ENCODE results near the gene CHI3L2. TPM values are rescaled to one million over a fixed set of nuclear protein-coding genes. Genes with fewer than 3 reads are reported as not detected.

The CHI3L2 gene
- total RNA-seq, 1 experiment from 2014 or later, result not detected

GRCh38 chr1:111247125-111247838, 19.8 kb downstream of the CHI3L2 start:
- DNase-seq (ENCODE audit: low spot score), result no peak

GRCh38 chr1:111249960-111250359, 22.4 kb downstream of the CHI3L2 start:
- no peak for DNase-seq (ENCODE audit: low spot score)

- no peak for DNase-seq (ENCODE audit: low spot score)
Observed at GRCh38 chr1:111251570-111251969, 24.1 kb downstream of the CHI3L2 start.

GRCh38 chr1:111252786-111253185, 25.3 kb downstream of the CHI3L2 start:
- DNase-seq (ENCODE audit: low spot score), result no peak

- no peak for DNase-seq (ENCODE audit: low spot score)
Observed at GRCh38 chr1:111253876-111254275, 26.4 kb downstream of the CHI3L2 start.

GRCh38 chr1:111256988-111257658, 29.6 kb downstream of the CHI3L2 start:
- DNase-seq (ENCODE audit: low spot score), result no peak

- no peak for DNase-seq (ENCODE audit: low spot score)
Observed at GRCh38 chr1:111267801-111268508, 40.4 kb downstream of the CHI3L2 start.

GRCh38 chr1:111269825-111270406, 42.4 kb downstream of the CHI3L2 start:
- no peak for DNase-seq (ENCODE audit: low spot score)

GRCh38 chr1:111270771-111271463, 43.4 kb downstream of the CHI3L2 start:
- no peak for DNase-seq (ENCODE audit: low spot score)

GRCh38 chr1:111271464-111271801, 43.9 kb downstream of the CHI3L2 start:
- DNase-seq (ENCODE audit: low spot score), result no peak

GRCh38 chr1:111272081-111272480, 44.6 kb downstream of the CHI3L2 start:
- no peak for DNase-seq (ENCODE audit: low spot score)

- DNase-seq (ENCODE audit: low spot score), result no peak
Observed at GRCh38 chr1:111274653-111275052, 47.1 kb downstream of the CHI3L2 start.

GRCh38 chr1:111275079-111275478, 47.6 kb downstream of the CHI3L2 start:
- no peak for DNase-seq (ENCODE audit: low spot score)

GRCh38 chr1:111275780-111276433, 48.4 kb downstream of the CHI3L2 start:
- DNase-seq (ENCODE audit: low spot score), result no peak

- no peak for DNase-seq (ENCODE audit: low spot score)
Observed at GRCh38 chr1:111279144-111279543, 51.6 kb downstream of the CHI3L2 start.

GRCh38 chr1:111280267-111280666, 52.8 kb downstream of the CHI3L2 start:
- no peak for DNase-seq (ENCODE audit: low spot score)

GRCh38 chr1:111281411-111281810, 53.9 kb downstream of the CHI3L2 start:
- DNase-seq (ENCODE audit: low spot score), result no peak

GRCh38 chr1:111283838-111284237, 56.3 kb downstream of the CHI3L2 start:
- DNase-seq (ENCODE audit: low spot score), result no peak

GRCh38 chr1:111285879-111286278, 58.4 kb downstream of the CHI3L2 start:
- DNase-seq (ENCODE audit: low spot score), result no peak

GRCh38 chr1:111286912-111287311, 59.4 kb downstream of the CHI3L2 start:
- DNase-seq (ENCODE audit: low spot score), result peak; percentile 12

- no peak for DNase-seq (ENCODE audit: low spot score)
Observed at GRCh38 chr1:111289371-111289770, 61.9 kb downstream of the CHI3L2 start.

Data from HT-29 (cell line).